GM18907 (cell line): ENCODE data around the gene TROAP.
"Not testable (repeated sequence)": the region's sequence is repeated elsewhere in the genome, so short reads cannot be mapped to it uniquely, and the experiment has no call there.

Source experiments
- ATAC-seq: cut with Tn5 transposase; IDR thresholded peaks from one replicate; pipeline ENCODE4 v1.9.1; 2021; ENCODE audit warnings: mild to moderate bottlenecking, moderate library complexity; ENCODE audit not compliant: unreplicated experiment

TROAP gene

GRCh38 chr12:49327887-49328286 is 4.8 kb downstream of the TROAP start:
- no peak for ATAC-seq

GRCh38 chr12:49328816-49329215 is 5.8 kb downstream of the TROAP start:
- no peak for ATAC-seq

GRCh38 chr12:49330032-49330619 is 7.1 kb downstream of the TROAP start:
- no peak for ATAC-seq

- no peak for ATAC-seq
These were observed 7.8 kb downstream of the TROAP start for GRCh38 chr12:49330631-49331379.

GRCh38 chr12:49331380-49332222 is 8.5 kb downstream of the TROAP start:
- ATAC-seq, result no peak

- no peak for ATAC-seq
These were observed 9.4 kb downstream of the TROAP start for GRCh38 chr12:49332441-49332861.

- ATAC-seq, result no peak
These were observed 9.9 kb downstream of the TROAP start for GRCh38 chr12:49332891-49333371.

- ATAC-seq, result not testable (repeated sequence)
These were observed 10.7 kb downstream of the TROAP start for GRCh38 chr12:49333778-49334177.

- ATAC-seq, result no peak
These were observed 11.2 kb downstream of the TROAP start for GRCh38 chr12:49334226-49334625.

GRCh38 chr12:49334681-49335080 is 11.6 kb downstream of the TROAP start:
- no peak for ATAC-seq

- no peak for ATAC-seq
These were observed 12.3 kb downstream of the TROAP start for GRCh38 chr12:49335118-49335954.

GRCh38 chr12:49335955-49336644 is 13.0 kb downstream of the TROAP start:
- ATAC-seq, result no peak

GRCh38 chr12:49336645-49337584 is 13.9 kb downstream of the TROAP start, which contains the start of gene C1QL4:
TSS of gene C1QL4 (minus strand) at chr12:49337188. CDS start at chr12:49336477, 711 bp downstream.
- peak; percentile 56 for ATAC-seq

GRCh38 chr12:49338830-49339463 is 15.9 kb downstream of the TROAP start:
- no peak for ATAC-seq

GRCh38 chr12:49339464-49339861 is 16.4 kb downstream of the TROAP start:
- ATAC-seq, result no peak

- no peak for ATAC-seq
These were observed 17.2 kb downstream of the TROAP start for GRCh38 chr12:49340095-49340870.

GRCh38 chr12:49340971-49341776 is 18.1 kb downstream of the TROAP start:
- ATAC-seq, result no peak
